HG02798 (cell line): ENCODE results near the gene ZNF670.
A peak's percentile ranks its signal among the peaks of the same experiment; 100 is the strongest.

Experiments used
- ATAC-seq: cut with Tn5 transposase; IDR thresholded peaks from one replicate; pipeline ENCODE4 v1.9.1; 2021; ENCODE audit warnings: mild to moderate bottlenecking; ENCODE audit not compliant: unreplicated experiment, poor library complexity

Gene ZNF670

DNA sequence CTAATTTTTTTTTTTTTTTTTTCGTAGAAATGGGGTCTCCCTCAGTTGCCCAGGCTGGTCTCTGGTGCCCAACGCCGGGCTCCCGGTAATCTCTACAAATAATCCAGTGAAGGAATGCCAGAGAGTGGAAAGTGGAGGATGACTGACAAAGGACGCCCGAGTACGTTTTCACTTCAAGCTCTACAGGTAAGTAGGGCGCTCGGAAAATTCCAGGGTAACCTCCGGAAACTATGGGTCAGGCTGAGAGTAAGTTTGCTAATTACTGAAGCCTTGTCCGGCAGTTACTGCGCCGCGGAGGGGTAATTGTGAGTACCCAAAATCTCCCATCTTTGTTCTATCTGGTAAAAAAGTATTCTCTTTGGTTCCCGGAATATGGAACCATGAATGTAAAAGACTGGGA is 27.4 kb upstream of the ZNF670 start:
- no peak for ATAC-seq

DNA sequence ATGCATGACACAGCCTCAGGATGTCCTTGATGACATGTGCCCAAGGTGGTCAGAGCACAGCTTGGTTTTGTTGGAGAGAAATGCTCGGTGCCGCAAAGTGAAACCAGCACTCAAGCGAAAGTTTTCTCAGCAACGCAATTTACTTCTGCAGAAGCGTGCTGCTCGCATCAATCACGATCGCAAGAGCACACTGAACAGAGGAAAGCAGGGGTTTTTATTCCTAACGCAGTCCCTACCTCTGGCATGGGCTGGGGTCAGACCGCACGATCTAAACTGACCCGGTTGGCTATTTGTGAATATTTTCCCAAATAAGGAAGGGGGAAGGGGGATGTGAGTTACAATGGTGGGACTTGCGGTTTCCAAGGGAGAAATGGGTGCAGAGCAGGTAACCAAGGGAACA is 26.4 kb upstream of the ZNF670 start:
- no peak for ATAC-seq

DNA sequence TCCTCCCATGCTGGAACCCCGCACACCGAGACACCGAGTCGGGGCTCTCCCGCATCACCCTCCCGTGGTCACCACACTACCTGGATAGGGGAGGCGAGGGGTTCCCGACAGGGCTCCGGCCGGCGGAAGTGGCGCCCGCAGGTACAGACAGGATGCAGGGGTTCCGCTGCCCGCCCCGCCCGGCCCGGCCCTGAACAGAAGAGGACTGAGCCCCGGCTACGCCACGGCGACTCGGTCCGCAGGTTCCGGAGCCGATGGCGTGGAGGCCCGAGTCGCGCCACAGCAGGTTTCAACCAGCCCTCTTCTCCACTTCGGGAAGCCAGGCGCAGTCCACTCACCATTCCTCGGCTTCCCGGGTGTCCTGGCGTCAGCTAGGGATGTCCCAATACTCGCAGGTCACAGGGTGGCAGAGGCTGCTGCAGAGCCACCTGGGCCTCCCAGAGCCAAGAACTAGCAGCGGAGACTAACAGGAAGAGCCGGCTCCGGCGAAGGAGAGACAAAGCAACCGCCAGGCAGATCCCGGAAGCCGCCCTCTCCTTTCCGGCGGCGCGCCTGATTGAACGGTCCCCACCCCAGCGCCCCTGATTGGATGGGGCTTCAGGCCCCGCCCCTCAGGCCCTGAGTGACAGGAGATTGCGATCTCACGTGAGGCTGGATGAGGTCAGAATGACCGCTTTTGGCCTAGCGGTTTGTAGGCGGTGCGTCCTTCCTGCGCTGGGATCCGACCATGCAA is 25.4 kb upstream of the ZNF670 start, which contains the start of gene ZNF669:
Gene ZNF669 (minus strand): TSS at position 498 of the 733 bp plus-strand sequence. CDS start 157 bp downstream, at position 341.
- peak; percentile 100 for ATAC-seq

DNA sequence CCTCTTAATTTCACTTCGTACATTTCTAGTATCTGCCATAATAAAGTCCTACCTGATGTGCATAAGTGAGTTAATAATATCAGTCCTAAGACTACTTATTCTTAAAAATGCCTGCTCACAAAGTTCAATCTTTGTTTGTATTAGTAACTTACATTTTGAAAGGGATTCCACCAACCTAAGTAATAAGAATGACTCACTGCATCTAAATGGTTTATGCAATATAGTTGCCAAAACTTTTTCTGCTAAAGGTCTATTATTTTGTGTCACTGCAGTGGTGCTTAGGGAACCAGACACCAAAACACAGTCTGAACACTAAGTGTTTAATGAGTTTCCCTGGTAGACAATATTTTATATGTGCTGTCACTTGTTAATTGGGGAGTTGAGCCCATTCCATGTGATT is 23.8 kb upstream of the ZNF670 start:
- no peak for ATAC-seq

DNA sequence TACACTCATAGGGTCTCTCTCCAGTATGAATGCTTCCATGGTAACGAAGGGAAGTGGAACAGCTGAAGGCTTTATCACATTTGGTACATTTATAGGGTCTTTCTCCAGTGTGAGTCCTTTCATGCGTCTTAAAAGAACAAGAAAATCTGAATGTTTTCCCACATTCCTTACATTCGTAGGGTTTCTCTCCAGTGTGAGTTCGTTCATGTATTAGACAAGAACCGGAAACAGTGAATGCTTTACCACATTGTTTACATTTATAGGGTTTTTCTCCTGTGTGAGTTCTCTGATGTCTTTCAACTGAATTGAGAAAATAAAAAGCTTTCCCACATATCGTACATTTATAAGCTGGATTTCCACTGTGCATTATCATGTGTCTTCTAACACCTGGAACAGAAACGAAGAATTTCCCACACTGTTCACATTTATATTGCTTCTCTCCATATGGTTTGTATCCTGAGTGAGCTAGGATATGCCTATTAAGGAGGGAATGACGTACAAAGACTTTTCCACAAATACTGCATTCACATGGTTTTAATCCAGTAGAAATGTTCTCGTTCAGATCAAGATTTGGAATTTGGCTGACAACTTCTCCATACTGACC is 22.2 kb upstream of the ZNF670 start:
- ATAC-seq, result no peak

DNA sequence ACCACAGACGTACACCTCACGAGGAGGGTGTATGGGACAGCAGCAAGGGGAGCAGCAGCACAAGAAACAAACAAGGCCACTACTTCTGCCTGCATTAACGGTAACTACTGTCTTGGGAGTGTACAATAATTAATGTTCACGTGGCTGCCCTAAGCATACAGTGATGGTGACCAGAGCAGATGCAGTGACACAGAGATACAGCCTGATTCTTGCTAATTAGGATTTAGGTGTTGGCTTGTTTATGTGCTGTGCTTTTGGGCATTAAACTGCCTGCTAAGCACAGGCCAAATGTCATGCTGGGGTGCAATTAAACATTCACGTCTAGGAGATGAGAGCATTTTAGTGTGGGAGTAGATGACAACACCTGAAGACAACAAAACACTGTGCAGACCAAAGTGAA is 18.3 kb upstream of the ZNF670 start:
- no peak for ATAC-seq

DNA sequence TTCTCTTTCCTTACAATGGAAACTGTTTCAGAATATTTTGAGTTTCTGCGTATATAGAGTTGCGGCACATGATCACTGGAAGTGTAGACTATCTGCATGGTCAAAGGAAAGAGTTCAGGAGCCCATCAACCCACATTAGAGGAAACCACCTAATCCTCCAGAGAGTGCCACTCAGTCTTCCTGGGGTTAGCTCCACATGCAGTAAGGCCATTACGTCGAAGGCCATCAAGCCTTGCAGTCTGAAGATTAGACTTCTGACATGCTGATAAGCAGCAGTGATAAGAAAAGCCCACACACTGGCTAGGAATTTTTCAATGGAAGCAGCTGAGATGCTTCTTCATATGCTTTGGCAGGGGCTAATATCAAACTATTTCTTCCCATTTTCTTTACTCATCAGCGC is 17.9 kb upstream of the ZNF670 start:
- ATAC-seq, result no peak

DNA sequence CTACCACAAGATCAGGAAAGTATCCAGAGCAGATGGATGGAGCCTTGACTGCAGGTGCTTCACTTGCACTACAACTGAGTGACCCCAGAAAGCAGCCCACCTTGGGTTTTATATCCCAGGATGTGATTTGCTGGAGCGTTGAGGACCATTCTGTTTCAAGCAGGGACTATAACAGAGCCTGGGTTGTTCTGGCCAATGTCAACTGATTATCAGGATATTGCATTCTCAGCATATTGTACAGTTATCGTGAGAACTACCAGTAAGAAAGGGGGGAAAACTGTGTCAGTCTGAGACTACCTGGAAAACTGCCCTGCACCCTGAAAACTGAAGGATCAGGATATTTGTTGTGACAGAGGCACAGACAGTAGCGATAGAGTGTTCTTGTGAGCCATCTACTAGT is 17.5 kb upstream of the ZNF670 start:
- ATAC-seq, result no peak

DNA sequence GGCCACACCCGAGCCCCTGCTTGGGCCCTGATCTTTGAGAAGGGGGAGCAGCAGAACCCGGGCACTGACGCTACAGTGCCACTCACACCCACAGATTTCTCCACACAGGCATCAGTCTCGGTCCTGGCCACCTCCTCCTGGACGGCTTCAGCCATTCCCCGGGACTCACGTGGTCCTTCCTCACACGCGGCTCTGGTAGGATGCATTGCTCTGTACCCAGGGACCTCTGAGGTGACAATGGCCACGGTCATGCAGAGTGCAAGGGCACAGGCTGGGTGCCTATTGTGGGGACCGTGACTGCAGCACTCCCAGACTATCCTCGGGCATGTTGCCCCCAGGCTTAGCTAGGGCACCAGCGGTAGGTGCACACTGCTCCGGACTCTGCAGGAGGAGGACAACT is 11.8 kb upstream of the ZNF670 start:
- no peak for ATAC-seq

DNA sequence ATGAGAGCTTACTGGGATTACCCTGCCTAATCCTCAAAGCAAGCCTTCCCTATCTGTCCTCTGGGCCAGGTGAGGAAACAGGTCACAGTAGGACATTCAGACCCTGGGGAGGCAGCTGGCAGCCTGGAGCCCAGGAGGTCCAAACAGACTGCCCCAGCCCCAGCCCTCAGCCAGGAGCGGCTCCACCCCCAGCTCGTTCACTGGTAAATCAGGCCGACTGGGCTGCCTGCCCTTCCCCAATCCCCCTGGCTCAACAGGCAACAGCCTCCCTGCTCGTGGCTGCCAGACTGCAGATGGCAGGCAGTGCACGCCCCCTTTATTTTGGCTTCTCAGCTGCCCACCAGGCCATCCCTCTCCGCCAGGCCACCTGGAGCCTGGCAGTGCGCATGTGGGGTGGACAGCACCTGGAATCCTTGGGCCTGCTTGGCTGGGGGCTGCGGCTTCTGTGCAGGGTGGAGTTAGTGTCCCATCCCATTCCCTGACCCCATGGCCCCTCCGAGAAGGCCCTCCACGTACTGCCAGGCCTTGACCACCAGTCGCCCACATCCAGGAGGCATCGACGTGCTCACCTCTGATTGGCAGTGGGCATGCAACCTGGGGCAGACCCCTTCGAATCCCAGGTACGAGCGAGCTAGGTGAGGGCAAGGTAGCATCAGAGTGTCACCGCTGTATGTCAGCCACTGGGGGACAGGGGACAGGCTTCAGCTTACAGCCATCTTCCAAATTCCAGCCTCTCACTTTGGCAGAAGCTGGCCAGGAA is 11.2 kb upstream of the ZNF670 start:
- ATAC-seq, result no peak

DNA sequence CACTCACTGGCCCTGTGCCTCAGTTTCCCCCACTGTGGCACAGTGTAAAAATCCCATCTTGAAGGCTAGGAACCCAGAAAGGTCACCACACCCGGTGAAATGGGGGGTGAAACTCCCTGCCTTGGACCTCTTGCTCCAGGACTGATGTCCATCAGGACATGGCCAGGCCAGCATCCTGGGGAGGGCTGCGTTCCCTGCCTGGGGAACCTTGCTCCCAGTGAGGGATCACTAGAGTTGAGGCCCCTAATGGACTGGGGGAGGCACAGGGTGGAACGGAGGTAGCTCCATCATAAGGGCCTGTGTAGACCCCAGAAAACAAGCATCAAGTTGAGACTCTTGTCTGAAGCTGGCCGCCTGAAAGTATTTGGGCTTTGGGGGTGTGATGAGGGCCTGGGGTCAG is 10.4 kb upstream of the ZNF670 start:
- no peak for ATAC-seq

DNA sequence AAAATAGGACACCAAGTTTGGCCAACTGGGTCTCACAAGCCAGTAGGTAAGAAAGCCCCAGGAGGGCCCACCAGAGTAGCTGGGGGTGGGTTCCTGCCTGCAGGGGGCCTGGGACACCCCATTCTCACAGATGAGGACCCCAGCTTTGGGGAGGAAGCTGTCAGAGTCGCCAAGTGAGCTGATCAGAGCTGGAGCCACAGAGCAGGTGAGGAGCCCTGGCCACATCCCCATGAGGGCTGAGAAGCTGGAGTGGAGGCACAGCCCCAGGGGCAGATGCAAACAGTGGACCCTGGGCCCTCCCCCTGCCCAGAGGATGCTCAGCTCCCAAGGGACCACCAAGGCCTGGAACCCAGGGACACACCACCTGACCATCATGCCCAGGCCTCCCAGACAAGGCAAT is 8.6 kb upstream of the ZNF670 start:
- ATAC-seq, result no peak

DNA sequence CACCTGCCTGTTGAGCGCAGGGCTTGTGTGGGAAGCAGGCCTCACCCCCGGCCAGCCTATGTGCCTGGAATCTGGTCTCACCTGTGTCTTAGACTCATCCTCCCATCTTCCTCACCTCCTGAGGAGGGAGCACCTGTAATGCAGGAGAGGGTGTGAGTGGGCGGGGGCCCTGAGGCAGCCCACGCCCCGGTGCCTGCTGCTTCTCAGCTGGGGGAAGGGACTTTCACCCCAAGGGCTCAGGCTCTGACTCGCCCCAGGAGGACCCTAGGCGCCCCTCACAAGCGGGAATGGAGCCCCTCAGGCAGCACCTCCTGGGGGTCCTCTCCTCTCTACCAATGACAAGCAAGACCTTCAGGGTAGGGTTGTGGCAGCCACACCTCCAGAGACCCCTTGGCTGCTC is 6.7 kb upstream of the ZNF670 start:
- ATAC-seq, result no peak

DNA sequence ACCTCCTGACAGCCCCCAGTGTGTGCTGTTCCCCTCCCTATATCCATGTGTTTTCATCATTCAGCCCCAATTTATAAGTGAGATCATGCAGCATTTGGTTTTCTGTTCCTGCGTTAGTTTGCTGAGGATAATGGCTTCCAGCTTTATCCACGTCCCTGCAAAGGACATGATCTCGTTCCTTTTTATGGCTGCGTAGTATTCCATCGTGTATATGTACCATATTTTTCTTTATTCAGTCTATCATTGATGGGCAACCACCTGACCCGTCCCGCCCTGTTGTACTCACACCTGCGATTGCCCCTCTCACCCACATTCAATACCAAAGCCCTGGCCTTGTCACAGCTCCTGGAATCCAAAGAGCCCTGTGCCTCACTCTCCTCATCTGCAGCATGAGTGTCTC is 6.2 kb upstream of the ZNF670 start:
- ATAC-seq, result no peak

DNA sequence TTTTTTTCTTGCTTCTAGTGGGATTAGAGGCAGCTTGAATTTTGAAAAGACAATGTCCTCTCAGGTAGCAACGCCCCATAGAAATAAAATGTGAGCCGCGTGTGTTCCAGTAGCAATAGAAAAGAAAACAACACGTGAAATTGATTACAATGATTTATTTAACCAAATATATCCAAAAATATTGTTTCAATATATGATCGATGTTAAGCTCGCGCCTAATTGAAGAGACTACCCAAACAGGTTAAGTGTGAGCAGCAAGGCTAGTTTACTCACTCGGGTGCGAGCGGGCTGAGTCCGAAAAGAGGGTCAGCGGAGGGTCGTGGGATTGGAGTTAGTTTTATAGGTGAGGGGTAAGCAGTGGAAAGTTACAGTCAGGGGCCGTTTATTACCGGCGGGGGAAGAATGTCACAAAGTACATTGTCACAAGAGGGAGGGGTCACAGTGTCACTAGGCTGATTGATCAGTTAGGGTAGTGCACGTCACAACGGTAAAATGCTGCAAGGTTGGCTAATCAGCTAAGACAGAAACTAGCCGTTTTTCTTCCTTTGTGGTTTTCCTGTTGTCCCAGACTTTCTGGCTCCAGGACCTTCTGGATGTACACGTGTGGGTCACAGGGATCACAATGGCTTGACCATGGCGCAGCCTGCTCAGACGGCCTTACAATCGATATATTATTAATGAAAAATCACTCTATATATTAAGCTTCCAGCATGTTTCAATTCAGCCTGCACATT is 697 bp upstream of the ZNF670 start:
- ATAC-seq, result no peak

DNA sequence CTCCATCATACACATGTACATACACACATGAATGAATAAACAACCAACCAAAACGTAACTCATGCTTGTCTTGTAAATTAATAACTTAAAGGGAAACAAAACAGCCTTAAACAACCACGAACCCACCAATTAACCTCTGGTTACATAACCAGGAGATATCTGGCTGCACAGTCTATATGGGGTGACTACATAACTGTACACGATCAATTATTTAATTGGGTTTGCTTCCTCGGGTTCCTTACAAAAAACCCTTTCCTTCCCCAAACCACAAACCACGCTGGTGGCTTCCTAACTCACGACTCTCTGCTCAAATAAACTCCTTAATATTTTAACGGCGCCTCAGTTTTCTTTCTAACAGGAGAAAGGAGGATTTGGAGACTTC is 744 bp downstream of the ZNF670 start:
- no peak for ATAC-seq

DNA sequence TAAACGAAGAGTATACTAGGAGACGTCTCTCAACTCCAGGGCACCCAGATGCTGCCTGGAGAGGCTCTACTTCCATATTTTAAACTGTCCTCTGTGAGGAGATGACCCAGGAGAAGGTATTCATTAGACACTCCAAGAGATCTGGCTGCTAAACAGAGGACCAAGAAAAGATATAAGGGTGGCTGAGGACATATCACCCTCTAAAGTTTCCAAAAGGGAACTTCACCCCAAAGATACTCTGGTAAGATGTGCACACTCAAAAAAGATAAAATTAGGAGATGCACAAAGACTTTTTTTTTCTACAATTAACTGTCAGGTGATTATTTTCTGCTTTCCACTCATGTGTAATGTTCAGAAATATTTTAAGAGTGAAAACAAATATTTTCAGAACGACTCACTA is 1.4 kb downstream of the ZNF670 start:
- no peak for ATAC-seq

DNA sequence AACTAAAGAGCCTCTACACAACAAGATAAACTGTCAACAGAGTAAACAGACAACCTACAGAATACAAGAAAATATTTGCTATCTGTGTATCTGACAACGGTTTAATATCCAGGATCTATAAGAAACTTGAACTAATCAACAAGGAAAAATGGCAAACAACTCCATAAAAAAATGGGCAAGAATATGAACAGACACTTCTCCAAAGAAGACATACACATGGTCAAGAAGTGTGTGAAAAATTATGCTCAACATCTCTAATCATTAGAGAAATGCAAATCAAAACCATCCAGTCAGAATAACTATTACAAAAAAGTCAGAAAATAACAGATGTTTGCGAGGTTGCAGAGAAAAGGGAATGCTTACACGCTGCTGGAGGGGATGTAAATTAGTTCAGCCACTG is 8.0 kb downstream of the ZNF670 start:
- ATAC-seq, result no peak

DNA sequence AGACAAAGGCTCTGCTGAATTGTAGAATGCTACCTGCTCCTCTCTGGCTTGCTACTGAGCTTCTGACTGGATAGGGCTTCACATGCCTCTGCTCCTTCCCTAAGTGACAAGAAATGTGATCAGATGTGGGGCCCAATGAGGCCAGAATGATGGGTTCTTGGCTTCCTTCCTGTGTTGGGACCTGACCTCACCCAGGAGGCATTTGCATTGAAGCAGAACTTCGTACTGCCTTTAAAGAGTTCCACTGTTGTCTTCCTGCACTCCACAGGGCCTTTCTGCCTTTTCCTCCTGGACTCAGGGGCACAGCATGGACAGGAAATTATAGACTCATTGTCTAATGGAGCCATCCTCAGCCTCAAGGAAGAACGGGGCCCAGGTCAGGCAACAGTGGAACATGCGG is 14.3 kb downstream of the ZNF670 start:
- no peak for ATAC-seq

DNA sequence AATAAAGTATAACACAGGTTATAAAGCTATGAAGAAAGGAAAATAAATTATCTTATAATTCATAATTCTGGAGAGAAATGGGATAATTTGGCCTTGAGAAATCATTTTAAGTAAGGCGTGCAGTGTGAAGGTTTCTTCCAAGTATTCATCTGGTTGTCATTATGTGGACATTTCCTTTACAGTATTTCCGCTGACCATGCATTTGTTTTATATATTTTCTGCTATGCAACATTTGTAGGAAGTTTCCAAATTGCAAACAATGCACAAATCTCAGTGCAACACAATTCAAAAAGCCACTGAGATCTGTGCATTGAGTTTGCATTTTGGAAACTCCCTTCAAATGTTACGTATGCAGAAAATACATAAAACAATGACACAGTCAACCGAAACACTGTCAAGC is 17.8 kb downstream of the ZNF670 start:
- no peak for ATAC-seq

DNA sequence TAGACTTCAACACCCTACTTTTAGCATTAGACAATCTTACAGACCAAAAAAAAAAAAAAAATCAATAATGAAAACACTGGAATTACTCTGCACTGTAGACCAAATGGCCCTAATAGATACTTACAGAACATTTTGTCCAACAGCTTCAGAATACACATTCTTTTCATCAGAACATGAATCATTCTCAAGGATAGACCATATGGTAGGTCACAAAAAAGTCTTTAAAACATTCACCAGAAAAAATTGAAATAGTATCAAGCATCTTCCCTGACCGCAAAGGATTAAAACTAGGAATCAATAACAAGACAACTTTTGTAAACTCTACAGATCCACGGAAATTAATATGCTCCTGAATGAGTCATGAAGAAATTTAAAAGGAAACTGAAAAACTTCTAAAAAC is 22.5 kb downstream of the ZNF670 start:
- ATAC-seq, result no peak
